Activated CD4-positive, alpha-beta T cell treated with anti-CD3 and anti-CD28 coated beads for 24 hours (primary cell): Measurements from ENCODE around the gene RALGAPA2.

Source experiments
- DNase-seq, 2 donors: peaks; one replicate each; pipeline ENCODE4 v3.0.0-alpha.2; 2020; ENCODE audit warnings: low read depth in 2 of 2

The RALGAPA2 gene

GRCh38 chr20:20436689-20437088 lies 275.8 kb downstream of the RALGAPA2 start:
- DNase-seq: no peak

GRCh38 chr20:20435453-20435852 lies 277.0 kb downstream of the RALGAPA2 start:
- no peak for DNase-seq

- DNase-seq: no peak
Measured at GRCh38 chr20:20432618-20433286, 279.7 kb downstream of the RALGAPA2 start.

GRCh38 chr20:20430066-20430465 lies 282.4 kb downstream of the RALGAPA2 start:
- no peak for DNase-seq

- no peak for DNase-seq
Measured at GRCh38 chr20:20428067-20428466, 284.4 kb downstream of the RALGAPA2 start.

GRCh38 chr20:20427227-20427864 lies 285.1 kb downstream of the RALGAPA2 start:
- no peak for DNase-seq

- no peak for DNase-seq
Measured at GRCh38 chr20:20426655-20426907, 285.9 kb downstream of the RALGAPA2 start.

- no peak for DNase-seq
Measured at GRCh38 chr20:20425823-20426654, 286.4 kb downstream of the RALGAPA2 start.

- DNase-seq: no peak
Measured at GRCh38 chr20:20423117-20423516, 289.3 kb downstream of the RALGAPA2 start.

GRCh38 chr20:20417876-20418676 lies 294.4 kb downstream of the RALGAPA2 start:
- no peak for DNase-seq

GRCh38 chr20:20415321-20415720 lies 297.1 kb downstream of the RALGAPA2 start:
- DNase-seq: no peak

GRCh38 chr20:20414640-20415220 lies 297.7 kb downstream of the RALGAPA2 start:
- DNase-seq: no peak

- no peak for DNase-seq
Measured at GRCh38 chr20:20413810-20414281, 298.6 kb downstream of the RALGAPA2 start.

GRCh38 chr20:20412750-20413149 lies 299.7 kb downstream of the RALGAPA2 start:
- peak in 1 of 2 donors; percentile 7 for DNase-seq

- no peak for DNase-seq
Measured at GRCh38 chr20:20411836-20412235, 300.6 kb downstream of the RALGAPA2 start.

GRCh38 chr20:20411402-20411801 lies 301.0 kb downstream of the RALGAPA2 start:
- DNase-seq: no peak

GRCh38 chr20:20410678-20411077 lies 301.8 kb downstream of the RALGAPA2 start:
- no peak for DNase-seq

GRCh38 chr20:20409331-20409730 lies 303.1 kb downstream of the RALGAPA2 start:
- no peak for DNase-seq

- DNase-seq: no peak
Measured at GRCh38 chr20:20407891-20408805, 304.3 kb downstream of the RALGAPA2 start.

GRCh38 chr20:20406306-20406705 lies 306.1 kb downstream of the RALGAPA2 start:
- no peak for DNase-seq

- no peak for DNase-seq
Measured at GRCh38 chr20:20405623-20406022, 306.8 kb downstream of the RALGAPA2 start.
